BLaER1 treated with 17β-estradiol and CSF1 and Interleukin-3, amounts not matched to agents 10 nM and 100 nM (cell line): Measurements from ENCODE around the gene ADM2.
A peak's percentile ranks its signal among the peaks of the same experiment; 100 is the strongest.

ENCODE experiments used
- H3K27ac ChIP-seq, 11 experiments: shearing (Covaris generic); formaldehyde crosslinking; 2 replicates each; pipeline ENCODE4 v1.8.1; 2022
- H3K27me3 ChIP-seq, 11 experiments: shearing (Covaris generic); formaldehyde crosslinking; 2 replicates each; pipeline ENCODE4 v1.8.1; 2022
- H3K36me3 ChIP-seq, 11 experiments: shearing (Covaris generic); formaldehyde crosslinking; 2 replicates each; pipeline ENCODE4 v1.8.1; 2022
- H3K4me1 ChIP-seq, 10 experiments: shearing (Covaris generic); formaldehyde crosslinking; 2 replicates each; pipeline ENCODE4 v1.8.1; 2022
- H3K4me2 ChIP-seq, 11 experiments: shearing (Covaris generic); formaldehyde crosslinking; 2 replicates each; pipeline ENCODE4 v1.8.1; 2022
- H3K4me3 ChIP-seq, 10 experiments: shearing (Covaris generic); formaldehyde crosslinking; 2 replicates each; pipeline ENCODE4 v1.8.1; 2022
- H3K9ac ChIP-seq, 11 experiments: shearing (Covaris generic); formaldehyde crosslinking; 2 replicates each; pipeline ENCODE4 v1.8.1; 2022
- H3K9me3 ChIP-seq, 11 experiments: shearing (Covaris generic); formaldehyde crosslinking; replicated peaks in 1 of 11; 2 replicates each; pipeline ENCODE4 v1.8.1; 2022
- H4K20me1 ChIP-seq, 11 experiments: shearing (Covaris generic); formaldehyde crosslinking; 2 replicates each; pipeline ENCODE4 v1.8.1; 2022
- Cebpa-rat ChIP-seq, 11 experiments: shearing (Covaris generic); IDR thresholded peaks; 2 replicates each; pipeline ENCODE4 v1.8.1; 2022

The ADM2 gene

DNA sequence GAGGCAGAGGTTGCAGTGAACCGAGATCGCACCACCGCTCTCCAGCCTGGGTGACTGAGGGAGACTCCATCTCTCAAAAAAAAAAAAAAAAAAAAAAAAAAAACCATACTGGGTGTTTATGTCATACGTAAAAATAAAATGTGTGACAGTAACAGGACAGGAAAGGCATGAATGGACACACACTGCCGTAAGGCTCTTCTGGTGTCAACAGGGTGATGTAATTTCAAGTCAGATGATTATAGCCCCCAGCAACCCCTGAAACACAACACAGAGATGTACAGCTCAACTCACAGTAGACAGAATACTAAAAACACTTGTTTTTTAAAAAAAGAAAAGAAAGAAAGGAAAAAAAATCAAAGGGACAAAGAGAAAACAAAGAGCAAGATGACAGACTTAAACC lies 28.7 kb upstream of the ADM2 start:
- no peaks in the 10 kb centered on the region for H3K27me3 ChIP-seq
- H3K4me3 ChIP-seq = no peak overlapping the region
- no peak for TF ChIP-seq Cebpa-rat (IDR thresholded peaks at IDR 0.05)
- peaks cover 23 to 46% (median 32%) of the 10 kb centered on the region in 10 experiments for H3K4me1 ChIP-seq
- peaks cover 0 to 4% (median 0%) of the 10 kb centered on the region in 11 experiments; a peak in 1 of 22 replicates for H3K9me3 ChIP-seq
- no peak overlapping the region for H3K9ac ChIP-seq
- H3K36me3 ChIP-seq = peaks cover 75 to 97% (median 89%) of the 10 kb centered on the region in 11 experiments
- H3K4me2 ChIP-seq = peak overlapping the region in 2 of 11 experiments; percentile 28; a peak in 3 of 22 replicates
- peak overlapping the region in 3 of 11 experiments; percentile 5 to 56 (median 55); a peak in 4 of 22 replicates for H3K27ac ChIP-seq
- peaks cover 12 to 96% (median 63%) of the 10 kb centered on the region in 11 experiments; a peak in 21 of 22 replicates for H4K20me1 ChIP-seq

DNA sequence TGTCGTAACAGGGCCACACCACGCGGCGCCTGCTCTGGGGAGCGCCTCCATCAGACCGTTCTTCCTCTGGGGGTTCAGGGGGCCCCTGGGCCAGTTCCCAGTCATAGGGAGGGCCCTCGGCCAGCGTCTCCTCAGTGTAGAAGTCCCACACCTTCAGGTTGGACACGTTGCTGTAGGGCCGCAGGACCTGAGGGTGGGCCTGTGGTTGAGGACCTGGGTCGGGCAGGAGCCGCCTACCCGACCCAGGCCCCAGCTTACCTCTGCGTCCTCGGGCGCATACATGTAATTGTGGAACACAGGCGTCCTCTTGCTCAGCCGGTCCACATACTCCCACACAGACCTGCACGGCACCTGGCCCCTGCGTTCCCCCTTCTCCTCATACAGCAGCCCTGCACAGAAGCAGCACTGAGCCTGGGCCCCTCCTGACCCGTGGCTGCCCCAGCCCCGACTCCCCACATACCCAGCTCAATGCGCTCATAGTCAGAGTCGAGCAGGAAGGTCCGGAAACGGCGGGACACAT lies 26.7 kb upstream of the ADM2 start:
- peaks cover 11 to 96% (median 60%) of the 10 kb centered on the region in 11 experiments; a peak in 21 of 22 replicates for H4K20me1 ChIP-seq
- no peak overlapping the region for H3K4me3 ChIP-seq
- H3K4me2 ChIP-seq = no peak overlapping the region
- H3K9me3 ChIP-seq = peaks cover 0 to 4% (median 0%) of the 10 kb centered on the region in 11 experiments; a peak in 1 of 22 replicates
- H3K27ac ChIP-seq = no peak overlapping the region
- H3K4me1 ChIP-seq = peaks cover 9 to 30% (median 17%) of the 10 kb centered on the region in 10 experiments
- H3K36me3 ChIP-seq = peaks cover 78 to 98% (median 91%) of the 10 kb centered on the region in 11 experiments
- no peak overlapping the region for H3K9ac ChIP-seq
- no peak for TF ChIP-seq Cebpa-rat (IDR thresholded peaks at IDR 0.05)
- H3K27me3 ChIP-seq = no peaks in the 10 kb centered on the region

DNA sequence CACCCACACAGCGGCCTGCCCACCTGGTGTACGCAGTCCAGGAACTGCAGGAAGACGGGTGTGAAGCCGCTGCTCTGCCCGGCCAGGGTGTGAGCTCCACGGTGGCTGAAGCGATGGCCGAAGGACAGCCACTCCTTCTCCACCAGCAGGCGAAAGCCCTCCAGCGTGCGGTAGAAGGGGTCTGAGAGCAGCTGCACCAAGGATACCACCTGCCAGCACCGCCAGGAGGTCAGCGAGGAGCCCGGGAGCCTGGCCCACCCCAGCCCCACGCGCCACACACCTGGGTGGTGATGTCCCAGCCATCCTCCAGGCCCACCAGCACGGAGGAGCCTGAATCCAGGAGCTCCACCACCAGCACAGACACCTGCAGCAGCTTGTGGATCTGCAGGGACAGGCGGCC lies 26.1 kb upstream of the ADM2 start:
- H3K9me3 ChIP-seq = peaks cover 0 to 4% (median 0%) of the 10 kb centered on the region in 11 experiments; a peak in 1 of 22 replicates
- H3K27ac ChIP-seq = no peak overlapping the region
- H3K4me1 ChIP-seq = peaks cover 3 to 24% (median 11%) of the 10 kb centered on the region in 10 experiments; a peak in 19 of 20 replicates
- H3K4me2 ChIP-seq = no peak overlapping the region
- H3K36me3 ChIP-seq = peaks cover 80 to 99% (median 92%) of the 10 kb centered on the region in 11 experiments
- H3K27me3 ChIP-seq = no peaks in the 10 kb centered on the region
- H4K20me1 ChIP-seq = peaks cover 5 to 96% (median 55%) of the 10 kb centered on the region in 11 experiments; a peak in 20 of 22 replicates
- no peak overlapping the region for H3K4me3 ChIP-seq
- TF ChIP-seq Cebpa-rat (IDR thresholded peaks at IDR 0.05) = no peak
- H3K9ac ChIP-seq = no peak overlapping the region; a peak in 1 of 22 replicates

DNA sequence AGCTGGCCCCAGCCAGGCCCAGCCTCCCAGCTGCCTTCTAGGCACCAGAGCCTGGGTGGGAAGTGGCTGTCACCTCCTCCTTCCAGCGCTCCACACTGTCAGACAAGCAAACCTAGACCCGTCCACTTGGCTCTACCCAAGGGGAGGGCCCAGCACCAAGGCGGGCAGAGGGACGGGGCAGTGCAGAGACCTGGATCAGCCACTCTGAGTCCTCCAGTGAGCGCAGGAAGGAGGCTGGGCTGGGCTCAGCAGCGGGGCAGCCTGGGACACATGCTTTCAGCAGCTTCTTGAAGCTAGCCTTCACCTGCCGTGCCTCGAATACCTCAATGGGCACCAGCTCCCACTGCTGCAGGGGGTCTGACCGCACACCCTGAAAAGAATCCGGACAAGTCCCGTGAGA lies 25.3 kb upstream of the ADM2 start:
- H3K27ac ChIP-seq = no peak overlapping the region
- H3K4me2 ChIP-seq = no peak overlapping the region
- no peaks in the 10 kb centered on the region for H3K27me3 ChIP-seq
- H3K4me1 ChIP-seq = peaks cover 0 to 20% (median 6%) of the 10 kb centered on the region in 10 experiments; a peak in 10 of 20 replicates
- H3K4me3 ChIP-seq = no peak overlapping the region
- H4K20me1 ChIP-seq = peaks cover 0 to 96% (median 51%) of the 10 kb centered on the region in 11 experiments; a peak in 18 of 22 replicates
- H3K36me3 ChIP-seq = peaks cover 80 to 99% (median 92%) of the 10 kb centered on the region in 11 experiments
- H3K9ac ChIP-seq = no peak overlapping the region
- no peak for TF ChIP-seq Cebpa-rat (IDR thresholded peaks at IDR 0.05)
- peaks cover 0 to 3% (median 0%) of the 10 kb centered on the region in 11 experiments; a peak in 1 of 22 replicates for H3K9me3 ChIP-seq

- H3K9ac ChIP-seq = no peak overlapping the region
- no peaks in the 10 kb centered on the region for H3K9me3 ChIP-seq
- H3K4me1 ChIP-seq = peaks cover 0 to 20% (median 6%) of the 10 kb centered on the region in 10 experiments; a peak in 9 of 20 replicates
- no peak overlapping the region for H3K4me3 ChIP-seq
- H4K20me1 ChIP-seq = peaks cover 0 to 96% (median 53%) of the 10 kb centered on the region in 11 experiments; a peak in 18 of 22 replicates
- no peak overlapping the region for H3K27ac ChIP-seq
- peaks cover 80 to 99% (median 92%) of the 10 kb centered on the region in 11 experiments for H3K36me3 ChIP-seq
- no peak overlapping the region for H3K4me2 ChIP-seq
- TF ChIP-seq Cebpa-rat (IDR thresholded peaks at IDR 0.05) = no peak
- H3K27me3 ChIP-seq = no peaks in the 10 kb centered on the region
Measured at GRCh38 chr22:50456466-50457234, 24.7 kb upstream of the ADM2 start.

DNA sequence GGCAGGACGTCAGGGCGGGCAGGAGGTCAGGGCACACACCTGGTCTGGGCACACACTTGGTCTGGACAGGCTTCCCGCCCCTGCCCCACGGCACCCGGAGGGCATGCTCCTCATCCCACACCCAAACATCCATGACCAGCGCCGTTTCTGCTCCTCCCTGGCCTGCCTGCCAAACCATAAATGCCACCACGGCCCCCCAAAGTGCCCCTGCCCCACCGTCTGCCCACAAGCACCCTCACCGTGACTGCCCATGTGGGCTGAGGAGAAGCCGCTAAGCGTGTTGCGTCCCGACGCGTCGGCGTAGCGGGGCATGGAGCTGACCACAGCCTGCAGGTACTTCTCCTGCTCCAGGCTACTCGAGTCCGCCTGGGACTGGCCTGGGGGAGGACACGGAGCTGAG lies 22.3 kb upstream of the ADM2 start:
- Histone ChIP-seq H3K4me2 (no peak overlapping the region), H3K9me3 (no peaks in the 10 kb centered on the region), H3K4me1 (peaks cover 0 to 2% (median 0%) of the 10 kb centered on the region in 10 experiments; a peak in 4 of 20 replicates), H3K27me3 (no peaks in the 10 kb centered on the region), H3K9ac (no peak overlapping the region), H3K4me3 (no peak overlapping the region), H3K27ac (no peak overlapping the region), H3K36me3 (peaks cover 93 to 99% (median 98%) of the 10 kb centered on the region in 11 experiments), H4K20me1 (peaks cover 0 to 97% (median 62%) of the 10 kb centered on the region in 11 experiments; a peak in 19 of 22 replicates)
- TF ChIP-seq Cebpa-rat (IDR thresholded peaks at IDR 0.05) = no peak

DNA sequence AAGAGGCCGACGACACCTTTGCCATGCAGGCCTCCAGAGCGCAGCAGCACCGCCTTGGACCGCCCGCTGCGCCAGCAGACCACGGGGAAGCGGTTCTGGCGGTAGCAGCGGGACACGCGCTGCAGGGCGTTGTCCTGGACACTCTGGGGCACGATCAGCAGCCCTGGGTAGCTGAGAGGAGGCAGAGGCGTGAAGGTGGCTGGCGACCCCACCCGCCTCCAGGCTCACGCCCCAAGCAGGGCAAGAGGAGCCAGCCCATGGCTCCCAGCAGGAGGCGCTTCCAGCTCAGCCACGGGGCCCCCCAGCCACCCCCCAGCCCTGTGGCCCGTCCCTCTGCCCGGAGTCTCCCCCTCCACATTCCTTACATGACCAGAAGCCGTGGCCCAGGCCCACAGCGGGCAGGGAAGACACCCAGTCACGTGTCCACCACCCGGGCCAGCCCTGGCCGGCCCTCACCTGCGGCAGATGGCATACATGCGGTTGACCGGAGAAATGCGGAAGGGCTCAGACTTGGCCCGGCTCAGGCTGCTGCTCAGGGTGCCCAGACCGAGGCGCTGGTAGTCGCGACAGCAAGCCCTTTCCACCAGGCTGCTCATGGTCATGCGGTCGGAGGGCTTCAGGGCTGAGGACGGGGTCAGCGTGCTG lies 21.7 kb upstream of the ADM2 start:
- no peaks in the 10 kb centered on the region for H3K9me3 ChIP-seq
- H3K4me2 ChIP-seq = no peak overlapping the region
- no peak overlapping the region for H3K9ac ChIP-seq
- no peak overlapping the region for H3K27ac ChIP-seq
- peaks cover 93 to 99% (median 98%) of the 10 kb centered on the region in 11 experiments for H3K36me3 ChIP-seq
- peaks cover 0 to 97% (median 62%) of the 10 kb centered on the region in 11 experiments; a peak in 19 of 22 replicates for H4K20me1 ChIP-seq
- no peaks in the 10 kb centered on the region for H3K27me3 ChIP-seq
- H3K4me1 ChIP-seq = no peaks in the 10 kb centered on the region
- H3K4me3 ChIP-seq = no peak overlapping the region
- no peak for TF ChIP-seq Cebpa-rat (IDR thresholded peaks at IDR 0.05)

DNA sequence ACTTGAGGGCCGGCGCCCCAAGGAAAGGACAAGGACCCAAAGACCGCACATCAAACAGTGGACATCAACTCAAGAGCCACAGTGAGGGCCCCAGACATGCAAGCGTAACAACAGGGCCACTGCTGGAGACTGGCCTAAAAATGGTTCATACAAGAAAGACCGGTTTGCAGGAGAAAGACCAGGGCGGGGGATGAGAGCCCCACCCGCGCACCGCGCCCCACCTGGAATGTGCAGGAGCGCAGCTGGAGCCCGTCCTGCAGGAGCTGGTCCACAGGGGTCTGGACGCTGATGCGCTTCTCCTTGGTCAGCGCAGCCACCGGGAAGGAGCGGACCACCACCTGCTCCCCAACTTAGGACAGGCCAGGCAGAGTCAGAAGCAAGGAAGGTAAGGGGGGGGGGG lies 20.4 kb upstream of the ADM2 start:
- no peak for TF ChIP-seq Cebpa-rat (IDR thresholded peaks at IDR 0.05)

More for the DNA sequence above, 20.4 kb upstream of the ADM2 start:
- Histone ChIP-seq H3K4me2 (no peak overlapping the region), H3K36me3 (peaks cover 93 to 99% (median 98%) of the 10 kb centered on the region in 11 experiments), H3K4me1 (no peaks in the 10 kb centered on the region; a peak in 3 of 20 replicates), H3K27ac (no peak overlapping the region), H3K9ac (no peak overlapping the region), H3K27me3 (no peaks in the 10 kb centered on the region), H4K20me1 (peaks cover under 1 to 97% (median 69%) of the 10 kb centered on the region in 11 experiments; a peak in 20 of 22 replicates), H3K9me3 (no peaks in the 10 kb centered on the region), H3K4me3 (no peak overlapping the region)
